Endothelial cell of hepatic sinusoid (primary cell): ENCODE results near the gene RPL7L1.

Experiments
- in situ Hi-C: cut with HindIII; loops from 2 replicates; pipeline ENCODE4 v1.10.0; 2017; ENCODE audit warnings: low sequenced_read_pairs

The RPL7L1 gene

DNA sequence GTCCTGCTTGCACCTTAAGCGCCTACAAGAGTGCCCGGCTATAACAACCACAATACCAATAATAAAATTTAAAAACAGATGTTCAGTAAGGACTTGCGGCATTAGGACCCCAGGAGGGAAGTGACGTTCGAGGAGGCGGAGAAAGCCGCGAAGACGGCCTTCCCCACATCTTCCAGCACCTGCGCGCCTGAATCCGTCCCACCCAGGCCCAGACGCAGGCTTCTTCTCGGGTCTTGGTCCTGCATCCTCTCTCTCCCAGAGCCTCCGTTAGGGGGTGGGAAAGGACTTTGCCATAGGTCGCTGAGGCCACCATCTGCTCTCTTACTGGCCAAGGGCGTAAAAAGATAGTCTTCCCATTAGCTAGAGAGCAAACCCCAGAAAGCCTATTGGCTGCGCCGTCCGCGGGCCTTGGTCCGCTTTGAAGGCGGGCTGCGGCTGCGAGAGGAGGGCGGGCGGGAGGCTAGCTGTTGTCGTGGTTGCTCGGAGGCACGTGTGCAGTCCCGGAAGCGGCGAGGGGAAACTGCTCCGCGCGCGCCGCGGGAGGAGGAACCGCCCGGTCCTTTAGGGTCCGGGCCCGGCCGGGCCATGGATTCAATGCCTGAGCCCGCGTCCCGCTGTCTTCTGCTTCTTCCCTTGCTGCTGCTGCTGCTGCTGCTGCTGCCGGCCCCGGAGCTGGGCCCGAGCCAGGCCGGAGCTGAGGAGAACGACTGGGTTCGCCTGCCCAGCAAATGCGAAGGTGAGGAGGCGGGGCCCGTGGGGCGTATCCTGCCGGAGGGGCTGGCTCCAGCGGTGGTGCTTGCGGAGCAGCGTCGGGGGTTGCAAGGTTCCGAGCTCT is 49.8 kb downstream of the RPL7L1 start, which contains the start of gene CNPY3:
Gene CNPY3 (plus strand): TSS at position 495 of the 835 bp plus-strand sequence. CDS start 91 bp downstream, at position 586.
- in situ Hi-C loops, result loop anchor here (10.0 kb wide), 1 partner anchor 376 kb away; the partner anchor contains the start of gene CRIP3

DNA sequence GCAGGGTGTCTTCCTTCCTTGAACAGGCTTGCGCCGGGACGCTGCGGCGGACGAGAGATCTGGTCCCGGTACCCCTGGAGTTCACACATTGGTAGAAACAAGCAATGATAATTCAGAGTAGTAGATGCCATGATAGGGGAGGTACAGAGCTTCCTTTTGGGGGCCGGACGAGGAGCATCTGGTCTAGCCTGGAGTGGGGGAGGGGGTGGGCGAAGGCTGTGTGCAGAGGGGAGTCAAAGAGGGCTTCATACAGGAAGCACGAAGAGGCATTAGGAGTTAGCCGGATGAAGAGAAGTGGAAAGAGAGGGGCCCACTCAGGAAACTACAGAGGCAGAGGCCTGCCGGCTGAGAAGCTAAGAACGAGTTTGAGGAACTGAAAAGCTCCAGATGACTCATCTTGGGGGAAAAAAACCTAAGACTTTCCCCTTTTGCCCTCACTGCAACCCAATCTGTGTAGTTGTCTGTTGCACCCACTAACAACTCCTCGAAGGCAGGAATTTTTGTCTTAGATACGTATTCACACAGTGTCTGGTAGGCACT is 50.5 kb downstream of the RPL7L1 start:
- in situ Hi-C loops, result loop anchor here (10.0 kb wide), 1 partner anchor 375 kb away; the partner anchor contains the start of gene CRIP3

DNA sequence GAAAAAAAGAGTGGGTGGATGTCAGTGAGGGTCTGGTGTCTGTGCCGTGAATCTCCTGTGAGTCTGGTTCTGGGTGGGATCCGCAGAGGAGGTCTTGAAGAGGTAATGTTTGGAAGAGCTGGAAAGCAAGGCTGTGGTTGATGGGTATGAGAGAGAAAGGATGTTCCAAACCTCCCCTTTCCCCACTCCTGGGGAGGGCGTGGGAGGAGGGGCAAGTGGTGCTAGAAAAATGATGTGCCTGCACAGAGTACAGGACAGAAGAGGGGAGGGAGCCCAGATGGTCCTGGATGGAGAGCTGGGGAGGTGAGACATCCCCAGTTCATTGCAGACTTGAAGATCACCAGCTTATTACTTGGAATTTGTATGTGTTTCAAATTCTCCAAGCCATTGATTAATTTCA is 53.0 kb downstream of the RPL7L1 start:
- in situ Hi-C loops, result no loop called here

DNA sequence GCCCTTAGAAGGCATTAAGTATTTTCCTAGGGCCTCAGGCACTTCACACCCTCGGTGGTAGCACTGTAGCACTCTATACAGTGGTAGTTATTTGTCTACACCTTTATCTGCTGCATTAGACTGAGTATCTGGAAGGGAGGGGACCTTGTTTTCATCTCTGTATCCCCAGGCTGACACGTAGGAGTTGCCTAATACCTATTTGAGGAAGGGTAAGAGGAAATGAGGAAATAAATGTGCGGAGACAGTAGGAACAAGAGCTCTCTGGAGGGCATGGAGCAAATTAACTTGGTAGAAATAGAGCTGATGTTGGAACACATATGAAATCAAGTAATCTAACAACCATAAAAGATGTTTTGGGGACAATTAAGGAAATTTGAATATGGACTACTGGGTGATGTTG is 53.8 kb downstream of the RPL7L1 start:
- in situ Hi-C loops, result no loop called here

DNA sequence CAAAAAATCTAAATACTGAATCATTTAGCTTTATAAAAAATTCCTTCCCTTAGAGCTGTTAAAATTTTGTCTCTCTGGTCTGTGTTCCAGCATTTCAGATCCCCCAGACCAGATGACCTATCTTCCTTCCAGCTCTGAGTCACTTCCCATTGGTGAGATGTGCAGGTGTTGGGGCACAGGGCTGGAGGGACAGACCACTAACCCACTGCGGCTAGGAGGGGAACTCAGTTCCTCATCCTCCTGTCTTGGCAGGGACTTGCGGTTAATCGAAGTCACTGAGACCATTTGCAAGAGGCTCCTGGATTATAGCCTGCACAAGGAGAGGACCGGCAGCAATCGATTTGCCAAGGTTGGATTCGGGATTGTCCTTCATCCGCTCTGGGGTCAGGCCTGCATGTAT is 55.9 kb downstream of the RPL7L1 start:
- in situ Hi-C loops, result no loop called here

DNA sequence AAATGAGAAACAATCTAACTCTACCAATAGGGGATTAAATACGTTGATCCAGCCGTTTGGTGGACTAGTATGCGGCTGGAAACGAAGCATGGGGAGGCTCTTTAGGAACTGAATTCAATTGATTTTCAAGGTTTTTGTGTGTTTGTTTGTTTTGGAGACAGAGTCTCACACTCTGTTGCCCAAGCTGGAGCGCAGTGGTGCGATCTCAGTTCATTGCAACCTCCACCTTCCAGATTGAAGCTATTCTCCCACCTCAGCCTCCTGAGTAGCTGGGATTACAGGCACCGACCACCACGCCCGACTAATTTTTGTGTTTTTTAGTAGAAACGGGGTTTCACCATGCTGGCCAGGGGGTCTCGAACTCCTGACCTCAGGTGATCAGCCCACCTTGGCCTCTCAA is 57.0 kb downstream of the RPL7L1 start:
- in situ Hi-C loops, result no loop called here

DNA sequence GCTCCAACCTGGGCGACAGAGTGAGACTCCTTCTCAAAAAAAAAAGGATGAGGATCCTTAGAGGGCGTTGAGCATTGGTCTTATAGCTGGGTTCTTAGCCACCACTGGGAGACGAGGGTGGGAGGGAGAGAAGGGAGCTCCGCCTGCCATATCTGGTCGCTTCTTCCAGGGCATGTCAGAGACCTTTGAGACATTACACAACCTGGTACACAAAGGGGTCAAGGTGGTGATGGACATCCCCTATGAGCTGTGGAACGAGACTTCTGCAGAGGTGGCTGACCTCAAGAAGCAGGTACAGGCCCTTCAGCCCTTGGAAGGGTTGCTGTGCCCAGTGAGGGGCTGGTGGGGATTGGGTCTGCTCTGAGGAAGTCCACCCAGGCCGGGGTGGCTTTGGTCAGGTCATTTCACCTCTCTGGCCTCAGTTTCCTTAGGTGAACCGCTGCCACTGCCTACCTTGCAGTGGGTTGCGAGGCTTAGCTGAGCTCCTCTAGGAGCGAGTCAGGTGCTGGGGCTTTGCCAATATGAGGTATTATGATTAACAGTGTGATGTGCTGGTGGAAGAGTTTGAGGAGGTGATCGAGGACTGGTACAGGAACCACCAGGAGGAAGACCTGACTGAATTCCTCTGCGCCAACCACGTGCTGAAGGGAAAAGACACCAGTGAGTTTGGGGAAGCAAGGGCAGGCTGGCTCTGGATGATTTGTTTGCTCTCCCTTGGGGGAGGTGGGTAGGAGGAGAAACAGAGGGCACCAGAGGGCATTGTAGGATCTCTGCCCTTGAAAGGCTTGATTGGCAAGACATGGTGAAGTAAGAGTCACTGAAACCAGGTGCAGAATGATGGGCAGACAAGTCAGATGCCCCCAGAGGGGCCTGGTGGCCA is 58.4 kb downstream of the RPL7L1 start:
- in situ Hi-C loops, result no loop called here

DNA sequence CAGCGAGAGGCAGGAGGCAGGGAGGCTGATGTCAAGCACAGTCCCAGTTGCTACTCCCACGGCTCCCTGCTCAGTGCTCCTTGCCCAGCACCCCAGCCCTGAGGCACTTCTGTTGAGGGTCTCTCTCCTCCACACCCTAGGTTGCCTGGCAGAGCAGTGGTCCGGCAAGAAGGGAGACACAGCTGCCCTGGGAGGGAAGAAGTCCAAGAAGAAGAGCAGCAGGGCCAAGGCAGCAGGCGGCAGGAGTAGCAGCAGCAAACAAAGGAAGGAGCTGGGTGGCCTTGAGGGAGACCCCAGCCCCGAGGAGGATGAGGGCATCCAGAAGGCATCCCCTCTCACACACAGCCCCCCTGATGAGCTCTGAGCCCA is 59.0 kb downstream of the RPL7L1 start:
- in situ Hi-C loops, result no loop called here

DNA sequence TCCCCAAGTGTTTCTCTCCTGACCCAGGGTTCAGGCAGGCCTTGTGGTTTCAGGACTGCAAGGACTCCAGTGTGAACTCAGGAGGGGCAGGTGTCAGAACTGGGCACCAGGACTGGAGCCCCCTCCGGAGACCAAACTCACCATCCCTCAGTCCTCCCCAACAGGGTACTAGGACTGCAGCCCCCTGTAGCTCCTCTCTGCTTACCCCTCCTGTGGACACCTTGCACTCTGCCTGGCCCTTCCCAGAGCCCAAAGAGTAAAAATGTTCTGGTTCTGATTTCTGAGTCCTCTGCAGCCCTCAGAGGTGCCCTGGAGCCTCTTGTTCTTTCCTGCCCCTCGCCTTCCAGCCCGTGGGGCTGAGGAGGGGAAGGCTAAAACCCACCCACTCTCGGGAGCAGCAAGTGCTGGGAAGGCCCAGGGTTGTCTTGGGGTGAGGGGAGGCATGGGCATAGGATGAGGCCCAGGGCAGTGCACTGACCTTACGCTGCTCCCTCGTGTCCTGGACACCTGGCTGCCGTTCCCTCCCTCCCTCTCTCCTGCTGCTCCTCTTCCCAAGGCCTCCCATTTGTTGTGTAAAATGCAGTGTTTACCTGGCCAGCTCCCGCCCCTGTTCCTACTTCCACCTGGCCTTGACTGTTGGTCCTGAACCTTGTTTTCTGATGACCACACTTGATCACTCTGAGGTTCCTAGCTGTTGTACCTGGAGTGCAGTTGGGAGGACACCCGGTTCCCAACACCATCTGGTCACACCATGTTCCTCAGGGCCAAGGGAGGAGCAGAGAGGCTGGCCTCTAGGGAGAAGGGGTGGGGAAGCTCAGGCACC is 59.8 kb downstream of the RPL7L1 start:
- in situ Hi-C loops, result no loop called here
